ENCODE results near the gene DKK2.

GRCh38 chr4:107008115-107008514 is 28.0 kb downstream of the DKK2 start:
- TF ChIP-seq CTCF (conservative IDR thresholded peaks at IDR 0.05 in 1 of 2, IDR thresholded peaks at IDR 0.05 in 1 of 2; ENCODE audit: extremely low read depth in 1 of 2, insufficient read depth in 1 of 2, low read depth in 1 of 2, low read length in 2 of 2): no peak
- TF ChIP-seq EZH2 (IDR thresholded peaks at IDR 0.05; ENCODE audit: borderline replicate concordance, low read length): no peak

Data from mammary epithelial cell (primary cell).